ENCODE measurements around the gene SLC25A6. TPM values are rescaled to one million over a fixed set of nuclear protein-coding genes. Genes with fewer than 3 reads are reported as not detected.

The SLC25A6 gene
- total RNA-seq, 6 experiments from 2014 or later: 44.3 to 87.8 (median 57.0) TPM

DNA sequence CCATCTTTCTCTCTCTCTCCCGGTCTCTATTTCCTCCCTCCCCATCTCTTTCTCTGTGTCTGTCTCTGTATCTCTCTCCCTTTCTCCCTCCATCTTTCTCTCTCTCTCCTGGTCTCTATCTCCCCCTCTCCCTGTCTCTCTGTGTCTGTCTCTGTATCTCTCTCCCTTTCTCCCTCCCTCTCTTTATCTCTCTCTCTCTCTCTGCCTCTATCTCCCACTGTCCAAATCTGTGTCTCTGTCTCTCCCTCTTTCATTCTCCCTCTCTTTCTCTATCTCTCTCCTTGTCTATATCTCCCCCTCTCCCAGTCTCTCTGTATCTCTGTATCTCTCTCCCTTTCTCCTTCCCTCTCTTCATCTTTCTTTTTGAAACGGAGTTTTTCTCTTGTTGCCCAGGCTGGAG is 31.7 kb downstream of the SLC25A6 start:
- ATAC-seq (no peak), DNase-seq (no peak)
- Histone ChIP-seq H3K4me1 (no peaks in the 10 kb centered on the region), H3K9me3 (no peaks in the 10 kb centered on the region), H3K27ac (no peak overlapping the region), H3K27me3 (no peaks in the 10 kb centered on the region), H3K36me3 (no peaks in the 10 kb centered on the region), H3K4me3 (no peak overlapping the region)
- intact Hi-C loops (cut with DNase I): no loop called here
- TF ChIP-seq, protein P1, sequence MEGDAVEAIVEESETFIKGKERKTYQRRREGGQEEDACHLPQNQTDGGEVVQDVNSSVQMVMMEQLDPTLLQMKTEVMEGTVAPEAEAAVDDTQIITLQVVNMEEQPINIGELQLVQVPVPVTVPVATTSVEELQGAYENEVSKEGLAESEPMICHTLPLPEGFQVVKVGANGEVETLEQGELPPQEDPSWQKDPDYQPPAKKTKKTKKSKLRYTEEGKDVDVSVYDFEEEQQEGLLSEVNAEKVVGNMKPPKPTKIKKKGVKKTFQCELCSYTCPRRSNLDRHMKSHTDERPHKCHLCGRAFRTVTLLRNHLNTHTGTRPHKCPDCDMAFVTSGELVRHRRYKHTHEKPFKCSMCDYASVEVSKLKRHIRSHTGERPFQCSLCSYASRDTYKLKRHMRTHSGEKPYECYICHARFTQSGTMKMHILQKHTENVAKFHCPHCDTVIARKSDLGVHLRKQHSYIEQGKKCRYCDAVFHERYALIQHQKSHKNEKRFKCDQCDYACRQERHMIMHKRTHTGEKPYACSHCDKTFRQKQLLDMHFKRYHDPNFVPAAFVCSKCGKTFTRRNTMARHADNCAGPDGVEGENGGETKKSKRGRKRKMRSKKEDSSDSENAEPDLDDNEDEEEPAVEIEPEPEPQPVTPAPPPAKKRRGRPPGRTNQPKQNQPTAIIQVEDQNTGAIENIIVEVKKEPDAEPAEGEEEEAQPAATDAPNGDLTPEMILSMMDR (IDR thresholded peaks at IDR 0.05): no peak
- TF ChIP-seq POLR2A (IDR thresholded peaks at IDR 0.05): no peak
- WGBS (ENCODE audit: insufficient coverage, low coverage, low lambda C conversion rate, missing lambda C conversion rate): 88% methylated on average over 2 of the region's 2 CpGs

DNA sequence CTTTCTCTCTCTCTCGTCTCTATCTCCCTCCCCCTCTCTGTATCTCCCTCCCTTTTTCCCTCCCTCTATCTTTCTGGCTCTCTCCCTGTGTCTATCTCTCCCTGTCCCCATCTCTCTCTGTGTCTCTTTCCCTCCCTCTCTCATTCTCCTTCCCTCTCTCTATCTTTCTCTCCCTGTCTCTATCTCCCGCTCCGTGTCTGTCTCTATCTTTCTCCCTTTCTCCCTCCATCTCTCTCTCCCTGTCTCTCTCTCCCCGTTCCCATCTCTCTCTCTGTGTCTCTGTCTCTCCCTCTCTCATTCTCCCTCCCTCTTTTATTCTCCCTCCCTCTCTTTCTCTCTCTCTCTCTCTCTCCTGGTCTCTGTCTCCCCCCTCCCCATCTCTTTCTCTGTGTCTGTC is 32.4 kb downstream of the SLC25A6 start:
- Histone ChIP-seq H3K4me1 (no peaks in the 10 kb centered on the region), H3K4me3 (no peak overlapping the region), H3K27ac (no peak overlapping the region), H3K36me3 (no peaks in the 10 kb centered on the region), H3K27me3 (no peaks in the 10 kb centered on the region), H3K9me3 (no peaks in the 10 kb centered on the region)
- 90% methylated on average over 3 of the region's 4 CpGs for WGBS (ENCODE audit: insufficient coverage, low coverage, low lambda C conversion rate, missing lambda C conversion rate)
- TF ChIP-seq POLR2A (IDR thresholded peaks at IDR 0.05): no peak
- TF ChIP-seq, protein P1 (IDR thresholded peaks at IDR 0.05): no peak
- no peak for DNase-seq
- intact Hi-C loops (cut with DNase I): no loop called here
- ATAC-seq: no peak

DNA sequence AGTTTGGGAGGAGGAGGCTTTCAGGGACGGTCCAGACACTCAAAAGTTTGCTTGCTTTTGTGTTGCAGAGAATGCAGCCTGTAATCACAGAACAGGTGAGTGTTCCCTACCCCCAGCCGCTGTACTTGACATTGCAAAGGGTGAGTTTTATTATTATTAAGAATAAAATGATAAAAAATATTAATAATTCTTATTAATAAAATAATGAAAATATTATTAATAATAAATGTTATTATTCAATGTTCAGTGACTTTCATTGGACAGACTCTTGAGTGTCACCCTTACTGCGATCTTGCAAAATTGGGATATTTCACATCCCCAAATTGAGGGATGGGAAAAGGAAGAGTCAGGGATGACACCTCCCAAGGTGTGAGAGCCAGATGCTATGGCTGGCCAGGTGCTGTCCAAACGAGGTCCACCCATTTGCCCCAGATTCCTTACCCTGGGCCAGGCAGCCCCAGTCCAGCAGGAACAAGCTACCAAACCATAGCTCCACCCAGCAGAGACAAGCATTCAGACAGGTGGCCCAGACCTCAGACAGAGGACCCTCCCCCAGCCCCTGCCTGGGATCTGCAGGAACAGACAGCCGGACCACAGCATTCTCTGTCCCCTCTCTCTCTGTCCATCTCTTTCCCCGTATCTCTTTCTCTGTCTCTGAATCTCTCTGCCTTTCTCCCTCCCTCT is 33.0 kb downstream of the SLC25A6 start:
- intact Hi-C loops (cut with DNase I): no loop called here
- ATAC-seq: no peak
- no peaks in the 10 kb centered on the region for H3K27me3 ChIP-seq
- no peak for TF ChIP-seq POLR2A (IDR thresholded peaks at IDR 0.05)
- TF ChIP-seq, protein P1 (IDR thresholded peaks at IDR 0.05): no peak
- H3K9me3 ChIP-seq: no peaks in the 10 kb centered on the region
- DNase-seq: peak in 1 of 3 donors; percentile 22
- 100% methylated on average over 4 of the region's 6 CpGs for WGBS (ENCODE audit: insufficient coverage, low coverage, low lambda C conversion rate, missing lambda C conversion rate)
- no peaks in the 10 kb centered on the region for H3K4me1 ChIP-seq
- H3K4me3 ChIP-seq: no peak overlapping the region
- H3K27ac ChIP-seq: no peak overlapping the region
- H3K36me3 ChIP-seq: no peaks in the 10 kb centered on the region

DNA sequence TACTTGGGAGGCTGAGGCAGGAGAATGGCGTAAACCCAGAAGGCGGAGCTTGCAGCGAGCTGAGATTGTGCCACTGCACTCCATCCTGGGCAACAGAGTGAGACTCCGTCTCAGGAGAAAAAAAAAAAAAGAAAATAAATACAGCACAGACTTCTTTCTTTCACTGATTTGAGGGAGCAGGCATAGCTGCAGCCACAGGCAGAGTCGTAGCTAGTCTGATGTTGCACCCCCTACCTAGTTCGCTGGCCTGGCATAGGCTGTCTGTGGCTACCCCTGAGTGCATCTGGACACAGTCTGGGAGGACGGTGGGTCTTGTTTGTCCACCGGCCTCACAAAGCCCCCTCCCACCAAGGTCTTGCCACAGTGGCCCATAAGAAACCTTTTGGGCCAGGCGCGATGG is 33.9 kb downstream of the SLC25A6 start:
- 98% methylated on average over 6 of the region's 10 CpGs for WGBS (ENCODE audit: insufficient coverage, low coverage, low lambda C conversion rate, missing lambda C conversion rate)
- no peak for DNase-seq
- ATAC-seq: no peak

More for the DNA sequence above, 33.9 kb downstream of the SLC25A6 start:
- no peaks in the 10 kb centered on the region for H3K9me3 ChIP-seq
- TF ChIP-seq, protein P1 (IDR thresholded peaks at IDR 0.05): no peak
- no peak for TF ChIP-seq POLR2A (IDR thresholded peaks at IDR 0.05)
- H3K4me1 ChIP-seq: no peaks in the 10 kb centered on the region
- intact Hi-C loops (cut with DNase I): no loop called here
- no peak overlapping the region for H3K4me3 ChIP-seq
- H3K27ac ChIP-seq: no peak overlapping the region
- no peaks in the 10 kb centered on the region for H3K27me3 ChIP-seq
- H3K36me3 ChIP-seq: no peaks in the 10 kb centered on the region

All from right lobe of liver (tissue), 6 donors.